ENCODE results near the gene SIAE.
A peak's percentile ranks its signal among the peaks of the same experiment; 100 is the strongest.

Gene SIAE

GRCh38 chr11:124673333-124674167 is at the start of gene SIAE, which contains the start of gene SPA17:
Gene SIAE (minus strand): TSS chr11:124673739. CDS start chr11:124673708, 31 bp downstream.
Gene SPA17 (plus strand): TSS chr11:124673904. CDS start chr11:124675265, 1,361 bp downstream.
- peak; percentile 98 for DNase-seq

GRCh38 chr11:124722176-124722575 is 48.6 kb upstream of the SIAE start:
- DNase-seq, result no peak

GRCh38 chr11:124719534-124719933 is 46.0 kb upstream of the SIAE start:
- DNase-seq, result no peak

GRCh38 chr11:124718801-124719200 is 45.3 kb upstream of the SIAE start:
- DNase-seq, result no peak

DNA sequence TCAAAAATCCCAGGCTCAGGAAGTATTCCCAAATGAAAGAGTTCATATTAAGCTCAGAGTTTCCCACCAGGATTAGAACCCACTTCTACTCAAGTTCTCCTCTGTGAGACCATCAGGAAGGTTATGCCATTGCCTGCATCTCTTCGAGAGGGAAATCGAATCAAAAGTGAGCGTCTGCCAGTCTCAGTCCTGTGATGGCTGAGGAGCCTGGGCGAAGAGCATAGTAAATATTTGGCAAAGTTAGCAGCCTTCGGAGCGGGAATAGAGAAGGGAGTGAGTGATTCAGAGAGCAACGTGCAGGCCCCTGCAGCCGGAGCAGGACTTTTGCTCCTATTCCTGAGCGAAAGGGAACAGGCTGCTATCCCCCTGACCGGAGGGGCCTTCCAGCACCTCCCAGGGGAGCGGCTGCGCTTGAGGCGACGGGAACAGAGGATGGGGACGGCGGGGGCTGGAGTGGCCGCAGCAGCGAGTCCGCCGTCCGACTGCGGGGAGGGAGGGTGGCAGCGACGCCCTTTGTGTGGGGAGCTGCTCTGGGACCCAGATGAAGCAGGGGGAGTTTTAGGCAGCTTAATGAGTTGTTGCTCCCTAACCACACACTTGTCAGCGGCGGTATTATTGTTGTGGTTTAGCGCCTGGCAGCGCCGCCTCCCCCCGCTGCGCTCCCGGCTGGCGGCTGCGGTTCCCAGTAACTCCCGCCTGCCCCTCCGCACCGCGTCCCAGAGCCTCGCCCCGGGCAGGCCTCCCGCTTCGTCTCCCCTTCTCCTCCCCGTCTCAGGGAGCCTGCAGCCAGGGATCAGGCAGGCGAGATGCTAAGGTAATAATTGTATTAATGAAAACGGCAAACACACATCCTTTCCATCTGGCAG is 44.5 kb upstream of the SIAE start:
- peak; percentile 64 for DNase-seq

DNA sequence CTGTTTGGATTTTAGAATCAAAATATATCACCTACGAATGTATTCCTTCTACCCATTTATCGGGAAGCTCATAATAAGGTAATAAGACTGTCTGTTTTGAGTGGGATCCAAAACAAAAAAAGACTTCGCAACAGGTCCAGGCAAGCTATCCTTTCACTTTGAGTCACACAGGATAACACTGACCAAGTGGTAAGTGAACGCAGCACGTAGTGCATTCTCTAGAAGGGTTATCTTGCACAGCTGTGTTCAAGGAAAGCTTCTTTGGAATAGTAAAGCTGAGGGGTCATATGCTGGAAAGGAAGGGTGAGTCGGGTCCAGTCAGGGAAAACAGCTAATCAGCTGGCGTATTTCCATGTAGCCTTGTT is 43.9 kb upstream of the SIAE start:
- DNase-seq, result no peak

- DNase-seq, result no peak
These were observed 43.1 kb upstream of the SIAE start for GRCh38 chr11:124716591-124716990.

- DNase-seq, result no peak
These were observed 38.9 kb upstream of the SIAE start for GRCh38 chr11:124712392-124712791.

GRCh38 chr11:124707829-124708228 is 34.3 kb upstream of the SIAE start:
- no peak for DNase-seq

DNA sequence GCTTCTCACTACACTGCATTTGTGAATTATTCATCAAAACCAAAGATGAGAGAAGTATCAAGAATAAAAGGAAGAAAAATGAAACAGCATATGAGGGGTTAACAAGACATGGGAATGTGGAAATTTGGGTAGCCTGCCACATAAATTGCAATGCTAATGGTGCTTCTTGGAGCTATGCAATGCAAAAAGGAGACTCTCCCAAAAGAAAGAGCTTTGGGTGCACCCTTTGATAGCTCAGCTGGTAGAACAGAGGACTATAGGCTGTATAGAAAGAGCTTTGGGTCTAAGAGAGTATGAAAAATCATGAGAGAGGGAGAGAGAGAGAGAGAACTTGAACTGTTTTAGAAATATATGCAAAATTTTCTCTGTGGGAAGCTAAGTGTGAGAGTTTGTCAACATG is 26.5 kb upstream of the SIAE start:
- DNase-seq, result no peak

DNA sequence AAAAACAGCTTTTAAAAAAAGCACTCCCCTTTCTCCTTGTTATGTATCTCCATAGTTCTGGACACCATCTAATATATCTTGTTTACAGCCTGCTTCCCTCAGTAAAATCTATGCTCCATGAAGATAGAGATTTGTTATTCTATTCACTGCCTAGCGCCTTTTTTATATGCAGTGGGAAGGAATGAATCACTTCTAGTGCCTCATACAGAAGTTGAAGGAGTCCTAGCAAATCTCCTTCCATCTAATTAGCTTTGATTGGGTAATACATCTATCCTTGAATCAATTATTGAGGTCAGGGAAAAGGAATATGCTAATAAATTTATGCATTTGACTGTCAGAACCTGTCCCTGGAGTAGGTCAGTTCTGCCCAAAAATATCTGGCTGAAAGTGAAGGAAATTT is 26.0 kb upstream of the SIAE start:
- DNase-seq, result no peak

GRCh38 chr11:124693142-124693541 is 19.6 kb upstream of the SIAE start:
- no peak for DNase-seq

DNA sequence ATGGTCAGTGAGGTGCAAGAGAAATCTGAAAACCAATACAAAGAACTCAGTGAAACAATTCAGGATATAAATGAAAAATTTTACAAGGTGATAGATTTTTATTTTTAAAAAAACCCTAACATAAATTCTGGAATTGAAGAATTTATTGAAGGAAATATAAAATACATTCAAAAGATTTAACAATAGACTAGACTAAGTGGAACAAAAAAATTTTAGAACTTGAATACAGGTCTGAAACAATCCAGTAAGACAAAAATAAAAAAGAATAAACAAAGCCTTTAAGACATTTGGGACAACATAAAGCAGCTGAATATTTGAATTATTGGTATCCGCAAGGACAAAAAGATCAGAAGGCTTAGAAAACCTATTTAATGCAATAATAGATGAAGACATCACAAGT is 8.9 kb upstream of the SIAE start:
- DNase-seq, result no peak

GRCh38 chr11:124681421-124681820 is 7.9 kb upstream of the SIAE start:
- DNase-seq, result no peak

GRCh38 chr11:124678416-124678815 is 4.9 kb upstream of the SIAE start:
- DNase-seq, result no peak

DNA sequence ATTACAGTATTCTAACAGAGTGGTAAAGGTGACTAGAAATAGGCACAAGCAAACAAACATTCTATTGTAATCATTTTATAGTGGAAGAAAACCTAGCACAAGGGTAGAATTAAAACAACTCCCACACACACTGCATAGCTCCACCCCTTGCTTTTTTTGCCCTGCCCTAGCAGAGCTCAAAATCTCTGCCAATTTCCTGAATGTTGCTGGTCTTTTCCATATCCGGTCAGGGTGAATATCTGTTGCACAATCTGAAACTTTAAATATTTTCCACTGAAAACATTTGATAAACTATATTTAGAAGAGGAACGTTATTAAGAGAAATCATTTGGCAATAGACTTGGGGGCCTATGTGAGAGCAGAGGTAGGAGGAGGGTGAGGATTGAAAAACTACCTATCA is 2.8 kb upstream of the SIAE start:
- DNase-seq, result no peak

DNA sequence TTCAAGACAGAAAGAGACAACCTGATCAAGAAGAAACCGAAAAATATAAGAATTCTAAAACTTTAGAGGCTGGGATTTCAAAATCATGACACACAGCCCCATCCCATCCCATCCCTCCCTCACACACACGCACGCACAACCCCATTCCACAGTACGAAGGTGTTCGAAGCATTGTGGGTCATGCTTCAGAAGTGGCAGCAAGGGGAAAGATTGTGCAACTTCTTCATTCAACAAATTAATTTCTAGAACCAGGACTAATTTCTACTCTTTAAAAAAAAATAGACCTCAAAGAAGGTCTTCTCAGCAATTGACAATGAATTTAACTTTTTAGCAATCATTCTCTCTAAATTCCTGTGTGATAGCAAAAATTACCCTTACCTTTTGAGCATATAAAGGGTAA is 1.0 kb upstream of the SIAE start:
- no peak for DNase-seq

- peak; percentile 61 for DNase-seq
These were observed 604 bp upstream of the SIAE start for GRCh38 chr11:124674168-124674517.

DNA sequence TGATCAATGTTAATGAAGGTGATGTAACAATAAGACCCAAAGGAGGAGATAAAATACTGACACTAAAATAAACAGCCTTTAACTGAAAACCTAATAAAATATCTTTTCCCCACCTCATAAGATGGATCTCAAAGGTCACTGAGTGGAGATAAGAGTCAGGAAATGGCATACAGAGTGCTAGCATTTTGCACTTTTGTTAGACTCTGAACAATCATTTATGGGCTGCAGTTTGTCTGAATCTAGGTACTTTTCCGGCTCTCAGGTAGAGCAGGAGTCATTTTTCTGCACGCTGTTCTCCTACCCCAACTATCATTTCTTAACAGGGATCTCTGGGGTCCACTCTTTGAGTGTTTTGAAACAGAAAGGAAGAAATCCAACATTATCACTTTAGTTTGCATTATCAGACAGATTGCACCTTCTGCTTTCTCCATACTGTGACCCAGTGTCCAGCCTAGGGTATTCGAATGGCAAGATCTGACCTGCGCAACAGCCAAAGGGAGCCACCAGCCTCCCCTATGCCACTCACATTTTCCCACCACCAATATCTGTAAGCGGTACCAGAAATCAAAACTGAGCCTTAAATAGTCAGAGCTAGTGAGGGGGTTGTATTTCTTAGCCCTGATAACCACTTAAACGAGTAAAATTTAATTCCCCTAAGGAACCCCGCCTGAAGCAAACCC is 863 bp downstream of the SIAE start:
- peak; percentile 25 for DNase-seq

GRCh38 chr11:124670732-124671131 is 2.8 kb downstream of the SIAE start:
- no peak for DNase-seq

- peak; percentile 71 for DNase-seq
These were observed 4.3 kb downstream of the SIAE start for GRCh38 chr11:124669193-124669592.

- DNase-seq, result no peak
These were observed 5.9 kb downstream of the SIAE start for GRCh38 chr11:124667601-124668000.

DNA sequence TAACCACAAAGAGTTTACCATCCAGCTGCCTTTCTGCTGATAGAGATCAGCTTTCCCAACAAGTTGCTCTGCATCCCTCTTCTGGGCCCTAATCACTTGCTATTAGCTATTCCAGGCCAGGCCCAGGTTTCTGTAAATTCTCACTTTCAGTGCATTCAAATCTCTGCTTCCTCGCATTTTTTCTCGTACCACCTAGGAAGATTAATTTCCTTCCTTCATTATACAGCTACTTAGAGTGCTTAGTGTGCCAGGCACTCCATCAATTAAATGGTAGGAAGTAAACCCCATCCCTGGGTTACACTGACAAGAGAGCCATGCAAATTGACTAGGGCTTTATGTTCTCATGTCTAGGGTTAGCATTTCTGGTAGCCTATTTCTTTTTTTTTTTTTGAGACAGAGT is 9.7 kb downstream of the SIAE start:
- DNase-seq, result no peak

DNA sequence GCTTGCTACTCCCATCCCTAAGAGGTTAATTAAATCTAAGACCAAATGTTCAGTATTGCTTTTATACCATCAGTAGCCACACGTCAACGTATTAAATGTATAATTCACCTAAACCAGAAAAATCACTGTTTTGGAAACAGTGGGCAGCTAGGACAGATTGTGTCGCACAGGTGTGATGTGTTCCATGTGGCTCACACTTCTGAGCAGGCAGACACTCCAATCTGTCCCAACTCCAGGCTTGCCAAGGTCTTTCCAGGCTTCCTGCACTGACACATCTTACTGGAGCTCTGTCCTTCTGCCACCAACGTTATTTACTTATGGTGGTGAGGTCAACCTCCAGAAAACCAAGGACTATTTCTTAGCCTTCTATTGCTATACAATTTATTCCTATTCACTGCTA is 11.4 kb downstream of the SIAE start:
- no peak for DNase-seq
